DMS114 treated with DMSO at 0.1 percent for 48 hours (cell line): ENCODE data around the gene STAT6.

ENCODE experiments used
- DNase-seq: peaks from one replicate; lab custom pipeline; 2025; ENCODE audit not compliant: unreplicated experiment; lab: John Stamatoyannopoulos, UW

STAT6 gene

DNA sequence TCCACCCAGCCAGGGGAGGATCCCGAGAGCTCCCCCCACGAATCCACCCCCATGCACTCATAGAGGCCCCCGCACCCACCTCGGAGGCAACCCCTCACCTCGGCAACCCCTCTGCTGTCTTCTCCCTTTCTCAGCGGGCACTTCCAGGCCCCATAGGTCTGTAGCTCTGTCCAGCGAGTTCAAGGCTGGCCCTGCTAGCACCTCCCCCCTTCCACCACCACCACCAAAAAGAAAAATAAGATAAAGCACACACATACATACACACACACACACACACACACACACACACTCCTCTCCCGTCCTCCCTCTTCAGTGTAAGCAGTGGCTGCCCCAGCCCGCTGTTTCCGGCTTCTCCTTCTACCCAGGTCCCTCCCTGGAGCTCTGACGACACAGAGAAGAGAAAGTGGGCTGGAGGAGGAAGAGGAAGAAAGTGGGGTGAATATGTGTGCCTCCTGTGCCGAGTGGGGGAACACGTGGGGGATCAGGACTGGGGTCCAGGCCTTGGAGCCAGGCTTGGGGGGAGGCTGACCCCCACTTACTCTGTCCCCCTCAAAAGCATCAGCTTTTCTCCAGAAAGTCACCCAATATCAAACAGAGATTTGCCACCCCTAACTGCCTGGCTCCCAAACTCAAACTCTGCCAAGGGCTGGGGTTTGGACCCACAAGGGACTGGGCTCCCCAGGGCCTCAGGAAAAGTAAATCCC, at the start of gene STAT6:
Gene STAT6, minus strand, starts transcription at position 332 of the 704 bp plus-strand sequence. CDS start 3,084 bp downstream, outside the sequence.
- DNase-seq = peak; percentile 43

- DNase-seq = no peak
Observed at GRCh38 chr12:57160741-57161140, 49.6 kb upstream of the STAT6 start.

DNA sequence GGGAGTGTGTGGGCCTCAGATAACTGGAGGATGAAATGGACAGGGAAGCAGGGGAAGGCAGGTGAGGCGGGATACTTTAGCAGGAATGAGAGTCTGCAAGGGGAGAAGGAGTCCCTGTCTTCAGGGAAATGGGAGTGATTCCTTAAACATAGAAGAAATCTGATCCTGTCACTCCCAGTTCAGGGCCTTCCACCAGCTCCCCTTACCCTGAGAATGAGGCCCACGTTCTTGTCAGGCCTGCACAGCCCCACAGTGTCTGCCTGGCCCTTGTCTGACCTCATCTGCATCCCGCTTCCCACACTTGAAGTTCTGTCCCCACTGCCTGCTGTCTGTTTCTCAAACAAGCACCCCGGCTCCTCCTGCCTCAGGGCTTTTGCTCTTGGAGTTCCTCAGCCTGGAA, 48.9 kb upstream of the STAT6 start:
- DNase-seq = no peak

- no peak for DNase-seq
Observed at GRCh38 chr12:57159311-57159710, 48.1 kb upstream of the STAT6 start.

DNA sequence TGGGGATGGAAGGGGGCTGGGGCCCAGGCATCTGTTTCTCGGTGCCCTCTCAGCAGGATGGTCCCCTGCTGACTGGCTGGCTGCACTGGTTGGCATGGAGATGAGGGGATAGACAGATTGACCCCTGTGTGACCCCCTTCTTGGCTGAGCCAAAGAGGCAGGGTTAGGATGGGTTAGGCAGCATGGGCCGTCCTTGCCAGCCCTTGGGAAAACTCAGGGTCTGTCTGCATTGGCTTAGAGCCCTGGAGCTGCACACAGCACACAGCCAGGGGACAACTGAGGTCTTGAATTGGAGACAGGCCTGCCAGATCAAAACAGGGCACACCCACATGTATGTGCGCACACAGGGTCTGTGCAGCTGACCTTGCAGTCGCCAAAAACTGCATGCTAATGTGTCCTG, 47.5 kb upstream of the STAT6 start:
- DNase-seq = no peak

GRCh38 chr12:57158186-57158585, 47.0 kb upstream of the STAT6 start:
- no peak for DNase-seq

DNA sequence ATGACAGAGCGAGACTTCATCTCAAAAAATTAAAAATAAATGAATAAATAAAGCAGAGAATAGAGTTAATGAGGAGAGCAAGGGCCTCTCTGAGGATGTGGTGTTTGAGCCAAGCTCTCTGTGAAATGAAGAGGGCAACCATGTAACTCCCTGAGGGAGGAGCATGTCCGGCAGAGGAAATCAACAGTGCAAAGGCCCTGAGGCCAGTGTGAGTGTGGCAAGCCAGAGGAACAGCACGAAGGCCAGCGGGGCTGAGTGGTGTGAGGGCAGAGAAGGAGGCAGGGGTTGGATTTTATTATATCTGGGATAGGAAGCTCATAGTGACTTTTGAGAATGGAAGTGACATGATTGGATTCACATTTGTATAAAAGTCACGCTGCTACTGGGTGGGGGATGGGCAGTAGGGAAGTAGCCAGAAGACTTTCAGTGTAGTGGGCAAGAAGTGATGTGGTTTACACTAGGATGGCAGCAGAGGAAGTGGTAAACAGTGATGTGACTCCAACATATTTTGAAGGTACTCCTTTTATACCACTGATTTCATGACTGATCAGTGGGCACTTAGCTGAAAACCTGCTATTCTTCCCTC, 46.5 kb upstream of the STAT6 start:
- no peak for DNase-seq

DNA sequence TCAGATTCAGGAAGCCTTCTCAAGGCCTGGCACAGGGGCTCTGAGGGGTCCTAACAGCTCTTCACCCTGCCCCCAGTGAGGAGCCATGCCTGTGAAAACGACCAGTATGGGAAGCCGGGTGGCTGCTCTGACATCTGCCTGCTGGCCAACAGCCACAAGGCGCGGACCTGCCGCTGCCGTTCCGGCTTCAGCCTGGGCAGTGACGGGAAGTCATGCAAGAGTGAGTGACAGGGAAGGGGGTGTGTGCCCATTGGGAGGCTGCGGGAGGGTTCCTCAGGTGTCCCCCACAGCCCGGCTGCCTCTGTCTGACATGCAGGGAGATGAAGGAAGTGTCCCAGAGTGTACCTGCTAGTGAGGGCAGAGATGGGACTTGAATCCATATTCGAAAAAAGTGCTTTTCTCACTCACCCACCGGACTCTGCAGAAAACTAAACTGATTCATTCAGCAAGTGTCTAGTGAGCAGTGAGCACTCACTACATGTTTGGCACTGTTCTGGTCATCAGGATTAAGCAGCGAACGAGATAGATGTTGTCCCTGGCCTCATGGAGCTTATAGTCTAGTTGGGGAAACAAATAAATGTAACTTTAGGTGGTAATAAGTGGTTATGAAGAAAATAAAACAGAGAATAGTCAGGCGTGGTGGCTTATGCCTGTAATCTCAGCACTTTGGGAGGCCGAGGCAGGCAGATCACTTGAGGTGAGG, 45.7 kb upstream of the STAT6 start:
- DNase-seq = no peak

- DNase-seq = no peak
Observed at GRCh38 chr12:57154804-57155434, 43.8 kb upstream of the STAT6 start.

DNA sequence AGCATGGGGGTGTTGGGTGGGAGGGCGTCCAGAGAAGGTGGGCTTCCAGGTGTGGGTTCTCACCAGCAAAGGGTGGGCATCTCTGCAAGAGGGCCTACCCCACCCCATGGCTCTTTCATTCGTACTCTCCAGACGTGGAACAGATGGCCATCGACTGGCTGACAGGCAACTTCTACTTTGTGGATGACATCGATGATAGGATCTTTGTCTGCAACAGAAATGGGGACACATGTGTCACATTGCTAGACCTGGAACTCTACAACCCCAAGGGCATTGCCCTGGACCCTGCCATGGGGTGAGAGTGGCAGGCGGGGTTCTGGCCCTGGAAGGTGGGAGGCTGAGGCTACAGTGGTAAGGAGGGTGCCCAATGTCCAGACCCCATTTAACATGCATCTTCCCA, 42.9 kb upstream of the STAT6 start:
- no peak for DNase-seq

DNA sequence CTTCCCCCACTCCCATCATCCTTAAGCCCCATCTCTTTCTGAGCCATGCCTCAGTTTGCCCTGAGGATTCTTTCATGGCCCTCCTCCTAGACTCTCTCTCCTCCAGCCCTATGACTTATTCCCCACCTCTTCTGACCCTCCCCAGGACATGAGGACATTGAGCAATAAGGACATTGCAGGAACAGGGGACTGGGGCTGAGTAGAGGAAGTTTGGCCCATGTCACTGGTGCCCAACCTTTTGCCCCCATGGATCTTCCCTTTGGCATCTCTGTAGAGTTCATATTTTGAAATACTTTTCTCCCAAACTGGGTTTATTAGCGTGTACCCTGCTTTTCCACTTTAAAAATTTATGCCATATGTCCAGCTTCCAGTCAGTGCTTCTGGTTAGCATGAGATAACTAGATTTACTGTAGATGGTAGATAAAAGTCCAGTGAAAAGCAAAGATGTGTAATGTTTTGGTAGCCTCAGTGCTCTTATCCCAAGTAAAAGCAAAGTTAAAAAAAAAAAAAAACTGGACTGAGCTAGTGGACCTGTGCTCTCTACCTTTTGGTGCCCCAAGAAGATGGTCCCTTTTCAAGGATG, 42.3 kb upstream of the STAT6 start:
- no peak for DNase-seq

- no peak for DNase-seq
Observed at GRCh38 chr12:57152639-57153038, 41.5 kb upstream of the STAT6 start.

DNA sequence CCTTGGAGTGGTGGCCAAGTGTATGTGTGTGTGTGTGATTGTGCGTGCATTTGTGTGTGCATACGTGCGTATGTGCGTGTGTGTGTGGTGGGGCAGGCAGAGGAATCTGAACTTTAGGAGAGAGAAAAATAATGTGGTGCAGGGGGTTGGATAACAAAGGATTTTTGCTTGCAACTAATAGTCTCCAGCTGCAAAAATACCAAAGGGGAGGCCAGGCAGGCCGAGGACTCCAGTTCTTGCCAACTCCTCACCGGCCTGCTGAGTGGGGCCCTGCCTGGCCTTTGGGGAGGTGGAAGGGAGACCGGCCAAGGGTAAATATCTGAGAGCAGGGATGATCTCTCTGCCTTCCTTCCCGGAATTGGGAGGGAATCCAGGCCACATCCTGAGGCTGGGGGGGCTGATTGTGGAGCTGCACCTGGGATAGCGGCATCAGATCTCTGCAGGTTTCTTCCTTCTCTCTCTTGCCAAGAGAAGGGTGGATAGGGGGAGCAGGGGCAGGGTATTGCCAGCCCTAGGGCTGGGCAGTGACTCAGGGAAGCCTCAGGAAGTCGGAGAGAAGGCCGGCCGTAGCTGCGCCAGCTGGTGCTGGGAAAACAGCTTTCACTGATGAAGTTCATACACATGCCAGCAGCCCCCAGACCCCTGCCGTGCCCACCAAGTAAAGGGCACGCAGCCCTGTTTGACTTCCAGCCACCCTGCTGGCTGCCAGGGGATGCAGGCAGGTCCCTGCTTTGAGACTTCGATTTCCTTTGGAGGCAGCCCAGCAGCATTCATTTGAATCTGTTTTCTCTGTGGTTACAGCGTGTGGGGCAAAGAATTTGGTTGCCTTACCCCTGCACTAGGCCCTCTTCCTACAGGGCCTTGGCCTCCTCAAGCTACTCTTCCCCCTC, 40.8 kb upstream of the STAT6 start:
- DNase-seq = no peak

GRCh38 chr12:57150400-57151000, 39.3 kb upstream of the STAT6 start:
- no peak for DNase-seq

DNA sequence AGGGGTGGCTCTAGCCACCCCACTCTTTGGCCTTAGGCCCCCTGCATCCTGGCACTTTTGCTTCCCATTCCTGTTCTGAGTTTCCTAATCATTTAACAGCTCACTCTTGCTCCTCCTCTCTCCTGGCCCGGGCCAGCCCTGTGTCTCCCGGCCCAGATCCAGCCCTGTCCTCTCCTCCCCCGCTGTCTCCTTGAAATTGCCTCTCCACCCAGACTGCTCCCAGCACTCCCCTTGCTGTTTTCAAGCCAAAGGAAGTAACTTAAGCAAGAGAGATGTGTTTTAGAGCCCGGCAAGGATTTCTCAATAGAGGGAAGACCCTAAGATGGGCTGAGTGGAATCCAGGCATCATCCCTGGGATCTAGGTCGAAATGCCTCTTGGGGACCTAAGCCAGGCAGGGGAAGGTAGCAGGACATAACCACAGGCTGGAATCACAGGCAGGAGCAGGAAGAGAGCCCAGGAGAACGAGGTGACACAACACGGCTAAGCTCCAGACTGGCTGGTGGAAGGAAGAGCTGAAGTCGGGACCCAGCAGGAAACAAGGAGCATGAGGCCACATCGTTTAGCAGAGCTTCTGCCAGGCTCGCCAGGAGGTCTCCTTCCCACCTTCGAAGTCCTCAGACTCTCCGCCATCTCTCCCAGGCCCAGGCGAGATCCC, 38.2 kb upstream of the STAT6 start:
- DNase-seq = no peak

DNA sequence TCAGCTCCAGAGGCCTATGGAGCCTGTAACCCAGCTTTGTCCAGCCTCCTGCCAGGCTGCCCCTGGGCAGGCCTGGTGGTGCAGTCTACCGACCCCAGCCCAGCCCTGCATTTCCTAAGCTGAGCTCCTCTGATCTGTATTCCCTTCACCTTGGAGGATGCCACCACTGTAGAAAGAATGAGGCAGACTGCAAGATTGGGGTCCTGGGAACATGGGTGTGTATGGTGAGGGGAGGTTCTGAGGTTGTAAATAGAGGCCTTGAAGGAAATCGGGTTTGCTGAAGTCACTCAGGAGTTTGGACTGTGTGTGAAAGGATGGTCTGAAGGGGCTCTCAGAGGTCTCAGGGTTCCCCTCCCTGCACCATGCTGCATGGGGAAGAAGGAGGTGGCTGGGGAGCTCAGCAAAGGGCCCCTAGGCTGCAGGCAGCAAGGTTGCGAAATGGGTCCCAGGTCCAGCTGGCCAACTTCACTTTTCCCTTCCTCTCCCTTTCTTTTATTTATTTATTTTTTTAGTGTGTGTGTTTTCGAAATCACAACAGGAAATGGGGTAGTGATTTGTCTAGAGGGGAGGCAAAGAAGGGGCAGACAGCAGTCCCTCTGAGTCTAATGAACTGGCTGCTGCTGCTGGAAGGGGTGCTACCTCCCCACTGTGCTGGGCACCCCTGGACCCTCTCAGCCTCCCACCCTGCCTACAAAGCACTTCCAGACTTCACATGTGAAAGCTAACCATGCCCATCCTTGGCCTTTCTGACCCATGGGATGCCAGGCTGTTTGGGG, 37.5 kb upstream of the STAT6 start:
- no peak for DNase-seq

DNA sequence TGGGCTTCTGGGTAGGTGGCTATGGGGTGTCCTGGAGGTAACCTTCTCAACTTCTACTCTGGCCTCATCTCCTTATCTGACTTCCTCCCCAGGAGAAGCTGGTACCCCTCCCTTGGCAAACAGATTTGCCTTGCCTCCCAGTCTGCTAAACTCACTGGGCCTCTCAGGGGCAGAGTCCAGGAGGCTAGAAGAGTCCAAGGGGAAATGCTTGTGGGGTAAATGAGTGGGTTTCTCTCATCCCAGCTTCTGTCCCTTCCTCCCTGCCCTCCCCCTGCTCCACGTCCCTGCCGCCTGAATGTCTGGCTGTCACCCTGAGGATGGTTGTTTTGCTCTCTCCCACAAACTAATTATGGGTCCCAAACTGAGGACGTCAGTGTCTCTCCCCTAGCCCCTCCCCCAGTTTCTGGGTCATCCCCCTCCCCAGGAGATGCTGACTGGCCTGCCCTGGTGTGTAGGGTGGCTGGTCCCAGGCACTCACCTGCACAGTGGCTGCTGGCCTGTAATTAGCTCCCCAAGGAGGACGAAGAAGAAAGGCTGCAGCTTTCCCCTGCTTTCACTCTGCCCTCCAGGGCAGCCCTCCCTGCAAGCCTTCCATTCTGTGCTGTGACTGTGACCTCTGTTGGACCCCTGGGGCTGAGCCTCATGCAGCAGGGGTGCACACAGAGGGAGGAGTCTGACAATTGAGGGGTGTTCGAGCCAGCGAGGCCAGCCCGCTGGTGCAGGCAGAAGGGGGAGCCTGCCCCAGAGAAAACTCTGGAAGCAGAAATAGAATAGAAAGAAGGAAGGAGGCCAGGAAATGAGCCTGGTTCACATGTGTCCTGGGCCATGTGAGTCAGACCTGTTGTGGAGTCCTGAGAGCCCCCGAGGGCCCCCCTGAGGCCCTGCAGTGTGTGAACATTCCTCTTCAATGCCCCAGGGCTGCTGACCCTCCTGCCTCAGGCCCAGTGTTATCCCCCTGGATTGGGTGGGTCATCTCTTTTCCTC, 36.1 kb upstream of the STAT6 start, which contains the start of gene LRP1-AS:
Gene LRP1-AS, minus strand, starts transcription at position 659 of the 984 bp plus-strand sequence.
- DNase-seq = no peak

DNA sequence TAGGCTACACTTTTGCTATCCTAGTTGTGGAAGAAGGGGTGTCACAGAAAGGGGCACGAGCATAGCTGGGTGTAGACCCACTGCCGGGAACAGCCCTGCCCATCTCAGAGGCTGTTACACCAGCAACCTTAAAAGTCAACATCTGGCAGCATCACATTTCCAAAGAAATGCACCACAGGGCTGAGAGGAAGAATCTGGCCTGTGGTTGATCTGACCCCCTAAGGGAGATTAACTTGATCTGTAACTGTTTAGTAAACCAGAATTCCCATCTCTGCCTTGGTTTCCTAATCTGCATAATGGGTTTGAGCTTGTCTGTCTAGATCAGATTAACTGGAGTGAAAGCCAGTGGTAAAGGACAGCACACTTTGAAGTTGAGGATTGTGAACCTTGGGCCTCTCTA, 34.9 kb upstream of the STAT6 start:
- DNase-seq = no peak
